H9 (cell line): ENCODE data around the gene TMEM45B. TPM values are rescaled to one million over a fixed set of nuclear protein-coding genes. Genes with fewer than 3 reads are reported as not detected.
"Not testable (repeated sequence)": the region's sequence is repeated elsewhere in the genome, so short reads cannot be mapped to it uniquely, and the experiment has no call there.

Source experiments
- DNase-seq: peaks from one replicate; pipeline ENCODE4 v3.0.0-alpha.2; 2017
- H2AFZ ChIP-seq: one replicate; pipeline ENCODE4 v1.6.1; 2013; ENCODE audit warnings: mild to moderate bottlenecking, low read length, control low read depth, moderate library complexity
- H2AK5ac ChIP-seq: 2 replicates; pipeline ENCODE4 v1.6.1; 2013; ENCODE audit warnings: low read length, control low read depth, mixed read lengths; ENCODE audit not compliant: insufficient read length
- H2BK120ac ChIP-seq: one replicate; pipeline ENCODE4 v1.6.1; 2013; ENCODE audit warnings: low read depth, mild to moderate bottlenecking, low read length, control low read depth, inconsistent platforms; ENCODE audit not compliant: poor library complexity, severe bottlenecking
- H2BK12ac ChIP-seq: 2 replicates; pipeline ENCODE4 v1.6.1; 2013; ENCODE audit warnings: low read length, control low read depth, mixed read lengths, low read depth; ENCODE audit not compliant: insufficient read length
- H2BK15ac ChIP-seq: 2 replicates; pipeline ENCODE4 v1.6.1; 2013; ENCODE audit warnings: low read depth, low read length, control low read depth
- H2BK20ac ChIP-seq: one replicate; pipeline ENCODE4 v1.6.1; 2013; ENCODE audit warnings: low read depth, mild to moderate bottlenecking, low read length, control low read depth, inconsistent platforms; ENCODE audit not compliant: poor library complexity, severe bottlenecking
- H2BK5ac ChIP-seq: 2 replicates; pipeline ENCODE4 v1.6.1; 2013; ENCODE audit warnings: low read length, control low read depth, mixed read lengths; ENCODE audit not compliant: insufficient read length
- H3K14ac ChIP-seq: 2 replicates; pipeline ENCODE4 v1.6.1; 2013; ENCODE audit warnings: low read length, control low read depth; ENCODE audit not compliant: insufficient read depth
- H3K18ac ChIP-seq: 2 replicates; pipeline ENCODE4 v1.6.1; 2013; ENCODE audit warnings: low read depth, mild to moderate bottlenecking, mixed read lengths, low read length, control low read depth; ENCODE audit not compliant: insufficient read length
- H3K23ac ChIP-seq: 2 replicates; pipeline ENCODE4 v1.6.1; 2013; ENCODE audit warnings: low read length, control low read depth, mixed read lengths, low read depth; ENCODE audit not compliant: insufficient read length
- H3K23me2 ChIP-seq: 2 replicates; pipeline ENCODE4 v1.6.1; 2013; ENCODE audit warnings: low read depth, mild to moderate bottlenecking, mixed read lengths, low read length, control low read depth; ENCODE audit not compliant: insufficient read length, poor library complexity, severe bottlenecking
- H3K27ac ChIP-seq: 2 replicates; pipeline ENCODE4 v1.5.1; 2013; ENCODE audit warnings: low read length, control low read depth, mixed read lengths, low read depth; ENCODE audit not compliant: insufficient read length
- H3K27me3 ChIP-seq: 2 replicates; pipeline ENCODE4 v1.6.1; 2013; ENCODE audit warnings: low read length, control low read depth, inconsistent platforms; ENCODE audit not compliant: insufficient read depth
- H3K4ac ChIP-seq: 2 replicates; pipeline ENCODE4 v1.6.1; 2013; ENCODE audit warnings: low read depth, mild to moderate bottlenecking, control low read depth, inconsistent platforms, low read length, moderate library complexity
- H3K4me1 ChIP-seq: 2 replicates; pipeline ENCODE4 v1.6.1; 2013; ENCODE audit warnings: low read length, control low read depth, inconsistent platforms; ENCODE audit not compliant: insufficient read depth
- H3K4me2 ChIP-seq: 2 replicates; pipeline ENCODE4 v1.6.1; 2013; ENCODE audit warnings: low read length, control low read depth, mixed read lengths; ENCODE audit not compliant: insufficient read length, insufficient read depth
- H3K56ac ChIP-seq: 2 replicates; pipeline ENCODE4 v1.6.1; 2013; ENCODE audit warnings: low read depth, mild to moderate bottlenecking, mixed read lengths, low read length, control low read depth; ENCODE audit not compliant: insufficient read length
- H3K79me1 ChIP-seq: 2 replicates; pipeline ENCODE4 v1.6.1; 2013; ENCODE audit warnings: low read depth, mild to moderate bottlenecking, moderate library complexity, low read length, control low read depth, inconsistent platforms; ENCODE audit not compliant: insufficient read depth, poor library complexity, severe bottlenecking
- H3K79me2 ChIP-seq: 2 replicates; pipeline ENCODE4 v1.6.1; 2013; ENCODE audit warnings: low read length, control low read depth, inconsistent platforms; ENCODE audit not compliant: insufficient read depth
- H3K9ac ChIP-seq: 2 replicates; pipeline ENCODE4 v1.6.1; 2013; ENCODE audit warnings: low read length, control low read depth, mixed read lengths; ENCODE audit not compliant: insufficient read length; ENCODE audit errors: extremely low read depth
- H3K9me3 ChIP-seq: one replicate; pipeline ENCODE4 v1.6.1; 2013; ENCODE audit warnings: low read depth, low read length, inconsistent platforms; ENCODE audit not compliant: control insufficient read depth
- H3T11ph ChIP-seq: one replicate; pipeline ENCODE4 v1.6.1; 2013; ENCODE audit warnings: mild to moderate bottlenecking, low read length, control low read depth, inconsistent platforms
- H4K20me1 ChIP-seq: one replicate; pipeline ENCODE4 v1.6.1; 2013; ENCODE audit not compliant: control insufficient read depth, insufficient read length, insufficient read depth
- H4K5ac ChIP-seq: 2 replicates; pipeline ENCODE4 v1.6.1; 2013; ENCODE audit warnings: low read depth, mild to moderate bottlenecking, mixed read lengths, low read length, control low read depth; ENCODE audit not compliant: insufficient read length
- H4K8ac ChIP-seq: replicated peaks from 2 replicates; pipeline ENCODE4 v1.6.1; 2013; ENCODE audit warnings: low read length, control low read depth, mixed read lengths, low read depth; ENCODE audit not compliant: insufficient read length
- H4K91ac ChIP-seq: 2 replicates; pipeline ENCODE4 v1.6.1; 2013; ENCODE audit warnings: low read depth, mild to moderate bottlenecking, moderate library complexity, mixed read lengths, low read length, control low read depth; ENCODE audit not compliant: insufficient read length
- H3K27ac Mint-ChIP-seq, 3 experiments: 2 replicates in 2 of 3; 3 replicates in 1 of 3; pipeline ENCODE4 v1.8.0; 2020 to 2021; ENCODE audit warnings: mixed read lengths in 3 of 3, mild to moderate bottlenecking in 1 of 3, moderate library complexity in 1 of 3
- H3K27me3 Mint-ChIP-seq: 2 replicates; pipeline ENCODE4 v1.8.0; 2021; ENCODE audit warnings: low read depth, mild to moderate bottlenecking, moderate library complexity, mixed read lengths
- H3K36me3 Mint-ChIP-seq, 3 experiments: 2 replicates in 2 of 3; 3 replicates in 1 of 3; pipeline ENCODE4 v1.8.0; 2020 to 2021; ENCODE audit warnings: low read depth in 3 of 3, mixed read lengths in 3 of 3; ENCODE audit not compliant: insufficient read depth in 1 of 3
- H3K4me1 Mint-ChIP-seq, 2 experiments: 2 replicates each; pipeline ENCODE4 v1.8.0; 2020; ENCODE audit warnings: mixed read lengths in 2 of 2
- H3K4me3 Mint-ChIP-seq, 2 experiments: 2 replicates in 1 of 2; 3 replicates in 1 of 2; pipeline ENCODE4 v1.8.0; 2020 to 2021; ENCODE audit warnings: mild to moderate bottlenecking in 2 of 2, mixed read lengths in 2 of 2, moderate library complexity in 1 of 2
- H3K9me3 Mint-ChIP-seq, 2 experiments: 2 replicates in 1 of 2; 3 replicates in 1 of 2; pipeline ENCODE4 v1.8.0; 2020; ENCODE audit warnings: mild to moderate bottlenecking in 2 of 2, mixed read lengths in 2 of 2, moderate library complexity in 1 of 2
- CTCF ChIP-seq: fragments of 200-600 bp; sonication (generic); conservative IDR thresholded peaks from 3 replicates; pipeline ENCODE4 v1.8.0; 2021; ENCODE audit warnings: antibody characterized with exemption, mild to moderate bottlenecking
- WGBS: extraction: QIAGEN DNeasy Blood & Tissue Kit; methylation state at CpG from one replicate; pipeline ENCODE4 v1.1.7; 2013; ENCODE audit warnings: missing lambda C conversion rate, low lambda C conversion rate, mixed read lengths; ENCODE audit not compliant: insufficient read length; ENCODE audit errors: extremely low coverage; 5-methylcytosine and 5-hydroxymethylcytosine counted together
- total RNA-seq: library from RNA; stranded (reverse); gene quantifications from 2 replicates; pipeline ENCODE4 v1.2.1, GENCODE V29; 2021

The TMEM45B gene
- total RNA-seq, 1 experiment from 2014 or later, result 0.70 TPM

GRCh38 chr11:129828301-129828836 is 12.7 kb downstream of the TMEM45B start:
- no peaks in the 10 kb centered on the region for H3K23me2 ChIP-seq
- H2BK120ac ChIP-seq, result no peak overlapping the region
- no peaks in the 10 kb centered on the region for H3K9me3 ChIP-seq
- H4K8ac ChIP-seq, result no peak overlapping the region
- H2BK15ac ChIP-seq, result no peak overlapping the region
- Mint-ChIP-seq H3K27me3 (no peaks in the 10 kb centered on the region), H3K4me1 (no peaks in the 10 kb centered on the region), H3K36me3 (no peaks in the 10 kb centered on the region; a peak in 1 of 7 replicates), H3K27ac (no peak overlapping the region), H3K9me3 (peaks cover 0 to 8% of the 10 kb centered on the region in 2 experiments; a peak in 2 of 5 replicates), H3K4me3 (no peak overlapping the region)
- no peaks in the 10 kb centered on the region for H3K4me1 ChIP-seq
- no peak overlapping the region for H3K9ac ChIP-seq
- no peak overlapping the region for H3K56ac ChIP-seq
- H4K20me1 ChIP-seq, result no peaks in the 10 kb centered on the region
- H3K18ac ChIP-seq, result no peak overlapping the region
- no peak overlapping the region for H2BK20ac ChIP-seq
- H2AFZ ChIP-seq, result no peak overlapping the region
- H3K27me3 ChIP-seq, result no peaks in the 10 kb centered on the region
- H3K4ac ChIP-seq, result no peak overlapping the region
- H3K27ac ChIP-seq, result no peak overlapping the region
- H4K91ac ChIP-seq, result no peak overlapping the region
- no peak overlapping the region for H2BK12ac ChIP-seq
- H2BK5ac ChIP-seq, result no peak overlapping the region
- no peak overlapping the region for H3K4me2 ChIP-seq
- no peak overlapping the region for H3K23ac ChIP-seq
- no peak overlapping the region for H3T11ph ChIP-seq
- no peak overlapping the region for H2AK5ac ChIP-seq
- no peaks in the 10 kb centered on the region for H3K79me2 ChIP-seq
- no CpG with 5 or more reads among the region's 9 CpGs for WGBS
- TF ChIP-seq CTCF, result no peak
- no peak overlapping the region for H3K14ac ChIP-seq
- no peaks in the 10 kb centered on the region for H3K79me1 ChIP-seq
- no peak overlapping the region for H4K5ac ChIP-seq
- DNase-seq, result no peak

DNA sequence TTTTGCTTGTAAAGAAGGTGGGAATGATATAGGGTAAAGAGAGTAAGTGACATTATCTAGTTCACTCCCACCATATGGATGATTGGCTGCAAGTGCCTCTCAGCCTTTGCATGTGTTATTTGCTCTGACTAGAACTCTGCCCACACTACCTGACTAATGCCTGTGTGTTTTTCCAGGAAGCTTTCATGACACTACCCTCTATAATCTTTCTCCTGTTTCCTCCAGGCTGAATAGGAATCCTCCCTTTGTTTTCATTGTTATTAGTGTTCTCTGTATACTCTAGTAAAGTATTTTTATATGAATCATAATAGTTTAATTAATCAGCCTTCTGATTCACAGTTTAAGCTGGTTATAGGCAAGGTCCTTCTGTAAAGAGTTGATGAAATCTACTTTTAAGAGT is 13.8 kb downstream of the TMEM45B start:
- not testable (repeated sequence) for H3K27me3 Mint-ChIP-seq

More for the DNA sequence above, 13.8 kb downstream of the TMEM45B start:
- H3K14ac ChIP-seq, H3K23ac ChIP-seq, H3K36me3 Mint-ChIP-seq, H3T11ph ChIP-seq, DNase-seq, H2BK15ac ChIP-seq, H2BK12ac ChIP-seq, H3K9me3 Mint-ChIP-seq, H2AK5ac ChIP-seq, H4K20me1 ChIP-seq, H3K4ac ChIP-seq, H3K4me3 Mint-ChIP-seq, H4K91ac ChIP-seq, H2BK20ac ChIP-seq, H3K4me1 Mint-ChIP-seq, H3K4me1 ChIP-seq, H3K9ac ChIP-seq, H3K9me3 ChIP-seq, H3K23me2 ChIP-seq, H4K8ac ChIP-seq, H2AFZ ChIP-seq, H2BK5ac ChIP-seq, H2BK120ac ChIP-seq, H3K27me3 ChIP-seq, H3K4me2 ChIP-seq, H3K18ac ChIP-seq, H3K27ac Mint-ChIP-seq, H3K56ac ChIP-seq, H3K27ac ChIP-seq, H3K79me1 ChIP-seq, H4K5ac ChIP-seq, H3K79me2 ChIP-seq: not testable (repeated sequence)
